HepG2 (cell line): ENCODE data around the gene RARS1. TPM values are rescaled to one million over a fixed set of nuclear protein-coding genes. Genes with fewer than 3 reads are reported as not detected.
"Not testable (repeated sequence)": the region's sequence is repeated elsewhere in the genome, so short reads cannot be mapped to it uniquely, and the experiment has no call there.

Experiments
- ATAC-seq: fragments of 200-7000 bp; cut with Tn5 transposase; 3 replicates; pipeline ENCODE4 v1.9.1; 2020; ENCODE audit warnings: mild to moderate bottlenecking, moderate library complexity
- BruUV-seq: library from RNA; stranded (reverse); fragments of 400-500 nt; replicated peaks from 2 replicates; lab custom pipeline; 2021; lab: Mats Ljungman, UMichigan
- CTCF ChIA-PET: fragments of 300-600 bp; formaldehyde crosslinking; extraction: SDS; loops from one replicate; lab custom pipeline; 2021; ENCODE audit warnings: low total read pairs, inconsistent platforms, low intra/inter-chr PET ratio; lab: Yijun Ruan, JAX
- POLR2A ChIA-PET: fragments of 350-600 bp; sonication (Branson Sonifier 250); formaldehyde crosslinking; loops from one replicate; lab custom pipeline; 2020; ENCODE audit warnings: antibody characterized with exemption, inconsistent platforms; lab: Yijun Ruan, JAX
- DNase-seq: peaks from one replicate; pipeline ENCODE4 v3.0.0-alpha.2; 2015; ENCODE audit warnings: low spot score
- FAIRE-seq: peaks from 3 replicates; lab custom pipeline; 2011; peaks lifted over from hg19 to GRCh38; lab: Jason Lieb, UNC
- H2AFZ ChIP-seq: one replicate; pipeline ENCODE4 v1.6.1; 2011; ENCODE audit warnings: low read length, inconsistent platforms
- H3K27ac ChIP-seq: fragments of 300-600 bp; 3 replicates; pipeline ENCODE4 v1.8.0; 2011; ENCODE audit warnings: mixed run types, mild to moderate bottlenecking, mixed read lengths, low read length, inconsistent platforms; ENCODE audit not compliant: insufficient read depth; ENCODE audit errors: extremely low read length
- H3K27me3 ChIP-seq, 2 experiments: fragments of 200-600 bp in 1 of 2; 2 replicates in 1 of 2; 3 replicates in 1 of 2; pipeline versions ENCODE4 v1.6.0 to v1.8.0; 2011; ENCODE audit warnings: low read length in 2 of 2, mild to moderate bottlenecking in 2 of 2, moderate library complexity in 2 of 2, inconsistent platforms in 1 of 2; ENCODE audit not compliant: insufficient read depth in 2 of 2, control insufficient read depth in 1 of 2
- H3K36me3 ChIP-seq, 2 experiments: fragments of 200-600 bp in 1 of 2; replicated peaks in 1 of 2; 2 replicates in 1 of 2; 3 replicates in 1 of 2; pipeline versions ENCODE4 v1.5.1 to v1.8.0; 2011; ENCODE audit warnings: low read length in 2 of 2, inconsistent platforms in 1 of 2; ENCODE audit not compliant: insufficient read depth in 2 of 2, control insufficient read depth in 1 of 2
- H3K4me1 ChIP-seq: 2 replicates; pipeline ENCODE4 v1.5.1; 2012; ENCODE audit warnings: low read length, inconsistent platforms; ENCODE audit not compliant: insufficient read depth
- H3K4me2 ChIP-seq: 2 replicates; pipeline ENCODE4 v1.6.0; 2011; ENCODE audit warnings: low read depth, low read length, inconsistent platforms
- H3K4me3 ChIP-seq, 3 experiments: fragments of 200-600 bp in 1 of 3; sonication (generic), shearing (Covaris generic) in 1 of 3; replicated peaks in 1 of 3; 2 replicates each; pipeline ENCODE4 v1.5.1; 2011 to 2016; ENCODE audit warnings: low read length in 3 of 3, inconsistent platforms in 2 of 3, low read depth in 2 of 3, mild to moderate bottlenecking in 2 of 3, control low read depth in 1 of 3, mixed read lengths in 1 of 3; ENCODE audit not compliant: insufficient read depth in 1 of 3
- H3K79me2 ChIP-seq: one replicate; pipeline ENCODE4 v1.6.1; 2011; ENCODE audit warnings: low read length, inconsistent platforms; ENCODE audit not compliant: insufficient read depth
- H3K9ac ChIP-seq: 2 replicates; pipeline ENCODE4 v1.6.0; 2011; ENCODE audit warnings: mild to moderate bottlenecking, low read depth, low read length, inconsistent platforms; ENCODE audit not compliant: insufficient read depth
- H3K9me3 ChIP-seq: 2 replicates; pipeline ENCODE4 v1.5.1; 2012; ENCODE audit warnings: mild to moderate bottlenecking, low read length
- H4K20me1 ChIP-seq: 2 replicates; pipeline ENCODE4 v1.6.0; 2011; ENCODE audit warnings: inconsistent platforms, mild to moderate bottlenecking, low read length, moderate library complexity; ENCODE audit not compliant: insufficient read depth
- CERS6 ChIP-seq: sonication (generic); formaldehyde crosslinking; IDR thresholded peaks from 2 replicates; pipeline ENCODE4 v1.5.0; 2020; ENCODE audit warnings: missing genetic modification reagents
- PRPF4 ChIP-seq: fragments of 200-400 bp; formaldehyde crosslinking; IDR thresholded peaks from 2 replicates; pipeline ENCODE4 v1.6.1; 2016; ENCODE audit warnings: low read length, low read depth; ENCODE audit not compliant: poor library complexity, severe bottlenecking
- ZNF703 ChIP-seq: sonication (generic); formaldehyde crosslinking; IDR thresholded peaks from 2 replicates; pipeline ENCODE4 v1.5.1; 2020; ENCODE audit warnings: missing genetic modification reagents, mild to moderate bottlenecking, moderate library complexity, borderline replicate concordance
- WGBS: methylation state at CpG from one replicate; pipeline ENCODE4 v1.1.6; 2017; ENCODE audit warnings: low lambda C conversion rate; 5-methylcytosine and 5-hydroxymethylcytosine counted together
- in situ Hi-C: cut with HindIII; loops from 2 replicates; pipeline ENCODE4 v1.10.0; 2017; ENCODE audit warnings: low pct_unique_long_range_greater_than_20kb; ENCODE audit not compliant: extremely low pct_ligation_motif_present
- intact Hi-C: fragments of 100-400 bp; cut with micrococcal nuclease; formaldehyde crosslinking; loops from one replicate; pipeline ENCODE4 v1.10.0; 2022; ENCODE audit not compliant: unreplicated experiment
- polyA plus RNA-seq, 8 experiments: library from polyadenylated mRNA; depleted of rRNA in 3 of 8; stranded (reverse) in 7 of 8; unstranded in 1 of 8; fragments of >200 nt; fragmentation: Illumina TruSeq in 4 of 8; extraction: Trizol in 4 of 8; gene quantifications; 2 replicates each; pipeline versions ENCODE4 v1.2.1 to v1.2.3, GENCODE V29; 2011 to 2016; ENCODE audit warnings: low read depth in 4 of 8, missing spikeins in 1 of 8, mixed read lengths in 1 of 8; ENCODE audit not compliant: insufficient read depth in 1 of 8
- total RNA-seq, 5 experiments: library from RNA; depleted of rRNA; stranded (reverse); fragments of >200 nt; fragmentation: Illumina TruSeq; extraction: Trizol; gene quantifications; 2 replicates each; pipeline ENCODE4 v1.2.3, GENCODE V29; 2016; ENCODE audit warnings: low read depth in 1 of 5
- TF ChIP-seq, protein P1 (sequence below): sonication (generic); formaldehyde crosslinking; IDR thresholded peaks from 2 replicates; pipeline ENCODE4 v1.5.1; 2020; ENCODE audit warnings: missing genetic modification reagents, mild to moderate bottlenecking, borderline replicate concordance

Gene RARS1
- total and polyA plus RNA-seq, 2 of the 13 experiments (the other 11 are each of a cell fraction or from before 2014, with no cell fraction given) = 54.6 to 170 TPM

GRCh38 chr5:168534351-168534750, 48.1 kb downstream of the RARS1 start:
- FAIRE-seq = not testable (repeated sequence)

DNA sequence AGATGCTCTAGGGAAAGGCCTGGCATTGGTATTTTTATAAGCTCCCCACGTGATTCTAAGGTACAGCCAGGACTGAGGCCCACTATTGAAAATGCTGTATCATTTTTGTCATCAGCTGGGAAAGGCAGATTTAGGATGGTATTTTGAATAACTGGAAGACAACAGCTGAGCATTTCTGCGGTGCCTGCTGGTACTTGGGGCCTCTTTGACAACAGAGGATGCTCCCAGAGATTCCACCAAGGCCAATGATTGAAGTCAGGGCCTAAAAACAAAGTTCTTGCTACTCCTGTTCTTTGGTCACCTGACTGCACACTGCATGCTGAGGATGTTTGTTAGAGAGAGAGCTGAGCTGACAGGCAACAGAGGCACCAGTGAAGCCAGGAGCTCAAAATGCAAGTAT, 50.9 kb downstream of the RARS1 start:
- no peak for ATAC-seq
- no peak for DNase-seq
- no peak overlapping the region for H2AFZ ChIP-seq
- no peak overlapping the region for H3K9ac ChIP-seq
- no peaks in the 10 kb centered on the region for H3K79me2 ChIP-seq
- H3K27me3 ChIP-seq = no peaks in the 10 kb centered on the region
- BruUV-seq = no TSS peak
- no peaks in the 10 kb centered on the region for H4K20me1 ChIP-seq
- intact Hi-C loops (no loop called here), in situ Hi-C loops (no loop called here)
- H3K4me2 ChIP-seq = no peak overlapping the region
- TF ChIP-seq, protein P1, sequence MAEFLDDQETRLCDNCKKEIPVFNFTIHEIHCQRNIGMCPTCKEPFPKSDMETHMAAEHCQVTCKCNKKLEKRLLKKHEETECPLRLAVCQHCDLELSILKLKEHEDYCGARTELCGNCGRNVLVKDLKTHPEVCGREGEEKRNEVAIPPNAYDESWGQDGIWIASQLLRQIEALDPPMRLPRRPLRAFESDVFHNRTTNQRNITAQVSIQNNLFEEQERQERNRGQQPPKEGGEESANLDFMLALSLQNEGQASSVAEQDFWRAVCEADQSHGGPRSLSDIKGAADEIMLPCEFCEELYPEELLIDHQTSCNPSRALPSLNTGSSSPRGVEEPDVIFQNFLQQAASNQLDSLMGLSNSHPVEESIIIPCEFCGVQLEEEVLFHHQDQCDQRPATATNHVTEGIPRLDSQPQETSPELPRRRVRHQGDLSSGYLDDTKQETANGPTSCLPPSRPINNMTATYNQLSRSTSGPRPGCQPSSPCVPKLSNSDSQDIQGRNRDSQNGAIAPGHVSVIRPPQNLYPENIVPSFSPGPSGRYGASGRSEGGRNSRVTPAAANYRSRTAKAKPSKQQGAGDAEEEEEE (CRISPR knock-in tag) = no peak
- TF ChIP-seq ZNF703 (CRISPR knock-in tag) (no peak), PRPF4 (no peak), CERS6 (CRISPR knock-in tag) (no peak)
- no peaks in the 10 kb centered on the region for H3K36me3 ChIP-seq
- FAIRE-seq = no peak
- no peaks in the 10 kb centered on the region for H3K4me1 ChIP-seq
- no peak overlapping the region for H3K4me3 ChIP-seq
- ChIA-PET CTCF (no interaction called here), POLR2A (no interaction called here)
- no peak overlapping the region for H3K27ac ChIP-seq
- H3K9me3 ChIP-seq = no peaks in the 10 kb centered on the region
- WGBS = 0% methylated on average over 2 of the region's 2 CpGs

More at GRCh38 chr5:168534351-168534750, 48.1 kb downstream of the RARS1 start:
- in situ Hi-C loops, H3K4me1 ChIP-seq, H3K9ac ChIP-seq, H3K36me3 ChIP-seq, H3K4me2 ChIP-seq, H4K20me1 ChIP-seq, CTCF ChIA-PET, POLR2A ChIA-PET, intact Hi-C loops, H2AFZ ChIP-seq, H3K79me2 ChIP-seq, DNase-seq, H3K4me3 ChIP-seq, H3K9me3 ChIP-seq, ATAC-seq, H3K27ac ChIP-seq, BruUV-seq: not testable (repeated sequence)
- peaks cover 0 to 12% of the 10 kb centered on the region in 2 experiments; a peak in 2 of 5 replicates for H3K27me3 ChIP-seq
- WGBS = 34% methylated on average over 6 of the region's 7 CpGs
